CD4-positive, alpha-beta T cell treated with Interleukin-17A for 4 hours (primary cell): Measurements from ENCODE around the gene GBA2.

Experiments used
- DNase-seq: peaks from one replicate; pipeline ENCODE4 v3.0.0-alpha.2; 2020; ENCODE audit warnings: mixed read lengths

The GBA2 gene

DNA sequence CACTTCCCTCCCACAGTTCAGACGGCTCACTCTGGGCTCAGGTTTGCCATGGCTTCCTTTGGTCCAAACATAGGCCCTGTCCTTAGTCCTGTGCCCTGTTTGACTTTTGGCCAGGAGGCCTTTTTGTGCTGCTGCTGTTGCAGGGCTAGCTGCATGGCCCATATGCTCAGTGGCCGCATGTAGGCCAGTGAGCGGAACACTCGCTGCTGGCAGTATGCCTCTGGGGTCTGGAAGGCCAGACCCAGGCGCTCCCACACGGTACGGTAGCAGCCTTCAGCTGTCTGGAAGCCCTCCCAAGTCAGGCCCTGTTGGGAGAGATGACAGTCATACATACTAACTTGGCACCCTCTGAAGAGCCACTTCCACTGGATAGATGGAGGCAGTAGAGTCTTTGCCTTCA, 11.9 kb downstream of the GBA2 start:
- DNase-seq = no peak

GRCh38 chr9:35736201-35736633, 12.8 kb downstream of the GBA2 start:
- DNase-seq = peak; percentile 72

DNA sequence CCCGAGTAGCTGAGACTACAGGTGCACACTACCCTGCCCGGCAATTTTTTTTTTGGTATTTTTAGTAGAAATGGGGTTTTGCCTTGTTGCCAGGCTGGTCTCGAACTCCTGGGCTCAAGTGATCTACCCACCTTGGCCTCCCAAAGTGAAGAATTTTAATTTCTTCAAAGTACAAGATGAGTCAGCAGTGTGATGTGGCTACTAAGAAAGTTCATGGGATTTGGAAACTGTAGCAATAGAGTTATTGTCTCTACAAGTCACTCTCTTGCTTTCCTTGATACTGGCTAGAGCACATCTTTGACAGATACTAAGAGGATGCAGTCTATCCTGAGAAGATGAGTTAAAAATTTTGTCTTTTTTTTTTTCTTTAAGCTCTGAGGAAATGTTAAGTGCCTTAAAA, 14.9 kb downstream of the GBA2 start:
- DNase-seq = no peak

- peak; percentile 11 for DNase-seq
Observed at GRCh38 chr9:35732800-35733541, 16.1 kb downstream of the GBA2 start.

DNA sequence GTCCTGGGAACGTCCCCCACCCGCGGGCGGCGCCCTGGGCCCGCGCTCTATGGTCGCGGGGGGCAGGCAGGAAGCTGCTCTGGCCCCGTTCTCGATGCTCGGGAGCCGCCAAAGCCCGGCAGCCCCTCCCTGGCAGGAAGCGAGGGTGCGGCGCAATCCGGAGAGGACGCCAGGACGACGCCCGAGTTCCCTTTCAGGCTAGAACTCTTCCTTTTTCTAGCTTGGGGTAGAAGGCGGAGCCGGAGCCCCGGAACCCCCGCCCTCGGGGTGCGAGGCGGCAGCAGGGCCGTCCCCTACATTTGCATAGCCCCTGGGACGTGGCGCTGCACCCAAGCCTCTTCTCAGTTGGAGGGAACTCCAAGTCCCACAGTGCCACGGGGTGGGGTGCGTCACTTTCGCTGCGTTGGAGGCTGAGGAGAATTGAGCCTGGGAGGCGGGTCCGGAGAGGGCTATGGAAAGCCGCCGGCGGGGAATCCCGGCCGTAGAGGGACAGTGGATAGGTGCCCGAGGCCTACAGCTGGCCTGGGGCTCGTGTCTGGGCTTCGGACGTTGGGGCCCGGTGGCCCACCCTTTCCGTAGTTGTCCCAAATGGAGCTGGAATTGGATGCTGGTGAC, 16.7 kb downstream of the GBA2 start, which contains the start of the genes CREB3 and TLN1:
CREB3 (plus strand) TSS at position 482 of the 615 bp plus-strand sequence; CDS start at position 589, 107 bp downstream.
TLN1 (minus strand) TSS at position 11 of the 615 bp plus-strand sequence. CDS start 6,501 bp downstream, outside the sequence.
- peak; percentile 97 for DNase-seq

- peak; percentile 44 for DNase-seq
Observed at GRCh38 chr9:35731415-35732184, 17.4 kb downstream of the GBA2 start.

GRCh38 chr9:35730486-35730854, 18.6 kb downstream of the GBA2 start:
- DNase-seq = no peak

DNA sequence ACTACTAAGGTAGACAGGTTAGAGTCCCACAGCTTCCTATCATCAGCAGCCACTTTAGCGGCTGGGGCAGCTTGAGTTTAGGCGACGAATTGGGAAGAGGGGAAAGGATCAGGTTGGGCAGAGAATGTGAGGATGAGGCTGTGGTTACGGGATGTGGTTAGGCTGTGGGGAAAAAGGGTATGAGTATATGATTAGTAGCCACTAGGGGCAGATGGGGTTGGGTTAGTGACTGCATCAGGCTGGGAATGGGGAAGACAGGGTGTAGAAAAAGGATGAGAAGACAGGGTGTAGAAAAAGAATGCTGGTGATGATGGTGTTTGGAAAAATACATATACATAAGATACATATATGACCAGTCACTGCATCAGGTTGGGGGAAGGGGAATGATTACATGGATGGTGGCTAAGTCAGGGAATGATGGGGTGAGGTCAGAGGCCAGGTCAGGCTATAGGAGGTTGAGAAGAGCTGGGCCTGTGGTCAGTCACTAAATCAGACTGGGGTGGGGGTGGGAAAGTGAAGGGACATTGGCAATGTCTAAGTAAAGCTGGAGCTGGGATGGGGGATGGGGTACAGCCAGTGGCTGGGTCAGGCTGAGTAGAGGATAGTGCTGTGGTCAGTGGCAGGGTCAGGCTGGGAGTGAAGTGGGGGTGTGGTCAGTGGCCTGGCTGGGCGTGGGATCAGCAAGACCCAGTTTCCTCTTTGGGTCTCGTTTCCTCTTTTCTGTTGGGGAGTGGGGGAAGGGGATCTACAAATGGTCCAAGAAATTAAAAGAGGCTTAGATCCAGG, 19.1 kb downstream of the GBA2 start:
- DNase-seq = peak; percentile 37

- no peak for DNase-seq
Observed at GRCh38 chr9:35729101-35729500, 19.9 kb downstream of the GBA2 start.

DNA sequence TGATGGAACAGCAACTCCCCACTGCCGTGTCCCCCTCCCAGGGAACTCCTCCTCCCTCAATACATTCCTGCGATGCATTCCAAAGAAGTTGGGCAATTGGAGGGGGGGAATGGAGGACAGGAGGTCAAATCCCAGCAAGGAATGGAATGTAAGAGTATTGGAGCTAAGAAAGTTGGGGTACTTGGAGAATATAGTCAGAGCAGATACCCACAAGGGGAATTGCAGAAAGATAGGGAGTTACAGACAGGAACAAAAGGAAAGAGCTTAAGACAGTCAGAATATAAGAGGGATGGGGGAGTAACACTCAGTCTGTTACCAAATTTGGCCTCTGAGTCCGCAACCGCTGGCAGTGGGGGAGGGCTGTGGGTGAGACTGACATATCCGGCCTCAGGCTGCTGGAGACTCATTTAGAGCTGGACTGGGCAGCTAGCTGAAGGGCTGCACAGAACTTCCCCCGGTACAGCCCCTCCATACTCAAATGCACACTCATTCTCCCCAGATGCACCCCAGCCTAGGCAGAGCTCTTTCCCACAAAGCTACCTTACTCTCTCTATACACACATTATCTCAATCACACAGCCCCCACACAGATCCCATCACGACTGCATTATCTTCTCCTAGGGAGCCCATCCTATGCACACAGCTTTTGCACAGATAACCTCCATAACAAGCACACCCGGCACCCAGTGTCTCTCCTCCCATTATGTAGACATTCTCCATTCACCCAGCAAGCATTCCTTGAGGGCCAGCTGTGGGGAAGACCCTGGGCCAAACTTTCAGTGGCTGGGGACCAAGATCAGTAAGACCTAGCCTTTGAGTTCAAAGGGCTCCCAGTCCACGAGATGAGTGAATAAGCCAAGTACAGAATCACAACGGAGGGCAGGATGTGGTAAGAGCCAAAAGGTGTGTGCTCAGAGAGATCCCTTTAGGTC, 20.7 kb downstream of the GBA2 start:
- DNase-seq = peak; percentile 54

DNA sequence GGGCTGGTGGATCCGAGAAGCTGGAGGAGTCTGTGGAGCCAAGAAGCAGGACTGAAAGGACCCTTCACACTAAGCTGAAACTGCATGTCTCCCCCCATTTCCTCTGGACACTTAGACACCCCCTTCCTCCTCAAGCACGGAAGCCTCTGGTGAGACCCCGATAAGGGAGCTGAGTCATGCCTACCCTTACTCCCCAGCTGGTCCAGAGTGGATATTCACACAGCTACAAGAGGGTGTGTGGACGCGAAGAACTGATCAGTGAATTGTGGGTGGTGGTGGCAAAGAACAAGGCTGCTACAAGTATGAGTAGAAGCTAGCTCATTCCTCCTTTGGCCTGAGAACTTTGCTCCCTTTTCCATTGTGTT, 21.4 kb downstream of the GBA2 start:
- no peak for DNase-seq

DNA sequence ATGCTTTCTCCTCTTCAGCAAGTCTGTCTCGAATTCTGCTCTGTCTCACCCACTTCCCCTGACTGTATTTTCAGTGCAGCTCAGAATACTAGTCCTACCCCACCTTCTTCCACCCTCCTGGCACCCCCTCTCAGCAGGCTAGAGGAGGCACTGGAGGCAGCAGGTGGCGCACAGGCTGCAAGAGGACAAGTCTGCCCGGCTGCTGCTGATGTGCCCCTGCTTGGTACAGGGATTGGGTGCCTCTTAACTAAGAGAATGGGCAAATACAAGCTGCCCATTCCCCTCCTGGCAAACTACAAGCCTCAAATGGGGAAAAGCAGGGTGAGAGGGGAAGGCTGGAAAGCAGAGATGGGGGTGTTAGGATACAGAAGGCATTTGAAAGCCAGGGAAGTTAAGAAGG, 22.1 kb downstream of the GBA2 start:
- DNase-seq = peak; percentile 61

DNA sequence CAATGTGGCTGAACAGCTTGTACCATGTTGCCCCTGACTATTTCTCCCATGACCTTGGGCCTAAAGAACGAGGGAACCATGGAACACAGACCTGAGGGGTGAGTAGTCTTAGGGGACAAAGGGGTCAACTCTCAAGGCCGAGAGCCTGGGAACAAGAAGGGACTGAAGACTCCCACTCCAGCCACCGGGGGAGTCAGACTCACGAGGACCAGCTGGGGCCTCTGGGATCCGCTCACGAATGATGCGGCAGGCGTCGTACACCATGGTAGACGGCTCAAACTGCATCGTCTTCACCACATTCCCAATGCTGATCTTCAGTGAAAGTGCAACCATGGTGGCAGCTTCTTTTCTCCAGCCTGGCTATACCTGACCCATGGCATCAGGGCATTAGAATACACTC, 23.7 kb downstream of the GBA2 start:
- DNase-seq = no peak

- no peak for DNase-seq
Observed at GRCh38 chr9:35723908-35724307, 25.1 kb downstream of the GBA2 start.

DNA sequence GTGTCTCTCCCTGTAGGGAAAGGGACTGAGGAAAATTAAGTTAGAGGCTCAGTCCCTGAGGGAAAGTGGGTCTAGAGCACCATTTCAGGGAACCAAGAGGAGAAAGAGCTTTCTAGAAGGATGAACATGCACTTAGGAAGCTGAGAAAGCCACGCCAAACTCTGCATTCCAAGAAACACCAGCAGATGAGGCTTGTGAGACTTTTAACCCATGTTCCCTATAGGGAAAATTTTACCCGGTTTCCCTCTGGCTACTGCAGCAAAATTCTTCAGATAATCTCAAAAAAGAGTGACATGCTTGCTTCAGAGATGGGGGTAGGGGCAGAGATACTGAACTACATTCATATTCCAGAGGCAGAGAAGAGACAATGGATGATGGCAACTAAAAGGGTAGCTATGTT, 25.6 kb downstream of the GBA2 start:
- DNase-seq = no peak

GRCh38 chr9:35719546-35719945, 29.5 kb downstream of the GBA2 start:
- no peak for DNase-seq

DNA sequence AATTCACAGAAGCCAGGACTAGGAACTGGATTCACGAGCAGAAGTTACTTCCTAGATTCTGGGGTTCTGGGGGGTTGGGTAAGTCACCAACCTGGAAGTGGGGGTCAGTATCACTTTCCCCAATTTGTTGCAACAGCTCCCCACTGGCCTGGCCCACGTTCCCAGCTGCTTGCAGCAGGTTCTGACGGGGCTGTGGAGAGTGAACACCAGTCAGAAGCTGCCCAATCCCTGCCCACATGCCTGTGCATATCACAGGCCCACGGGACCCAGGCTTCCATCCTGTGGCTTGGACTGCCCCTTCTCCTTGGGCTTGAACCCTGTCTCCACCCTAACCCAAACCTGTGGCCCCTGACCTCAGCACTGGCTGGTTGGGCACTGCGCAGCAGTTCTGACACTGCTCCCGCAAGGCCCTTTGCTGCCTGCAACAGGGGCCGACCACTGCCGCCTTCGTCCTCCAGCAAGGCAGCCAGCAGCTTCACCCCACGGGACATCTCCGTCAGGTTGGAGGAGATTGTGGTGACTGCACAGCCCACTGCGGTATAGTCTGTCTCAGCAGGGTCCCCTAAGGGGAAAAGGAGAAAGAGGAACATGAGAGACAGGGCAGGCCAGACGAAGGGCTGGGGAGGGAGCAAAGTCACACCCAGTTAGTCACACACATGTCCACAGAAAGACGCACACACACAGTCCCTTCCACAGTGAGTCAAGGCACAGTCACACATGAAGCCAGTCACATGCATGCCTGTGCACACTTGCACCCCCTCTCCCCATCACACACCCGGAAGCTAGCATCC, 30.1 kb downstream of the GBA2 start:
- DNase-seq = no peak

- DNase-seq = no peak
Observed at GRCh38 chr9:35717132-35717870, 31.7 kb downstream of the GBA2 start.

- DNase-seq = no peak
Observed at GRCh38 chr9:35716230-35716629, 32.8 kb downstream of the GBA2 start.

DNA sequence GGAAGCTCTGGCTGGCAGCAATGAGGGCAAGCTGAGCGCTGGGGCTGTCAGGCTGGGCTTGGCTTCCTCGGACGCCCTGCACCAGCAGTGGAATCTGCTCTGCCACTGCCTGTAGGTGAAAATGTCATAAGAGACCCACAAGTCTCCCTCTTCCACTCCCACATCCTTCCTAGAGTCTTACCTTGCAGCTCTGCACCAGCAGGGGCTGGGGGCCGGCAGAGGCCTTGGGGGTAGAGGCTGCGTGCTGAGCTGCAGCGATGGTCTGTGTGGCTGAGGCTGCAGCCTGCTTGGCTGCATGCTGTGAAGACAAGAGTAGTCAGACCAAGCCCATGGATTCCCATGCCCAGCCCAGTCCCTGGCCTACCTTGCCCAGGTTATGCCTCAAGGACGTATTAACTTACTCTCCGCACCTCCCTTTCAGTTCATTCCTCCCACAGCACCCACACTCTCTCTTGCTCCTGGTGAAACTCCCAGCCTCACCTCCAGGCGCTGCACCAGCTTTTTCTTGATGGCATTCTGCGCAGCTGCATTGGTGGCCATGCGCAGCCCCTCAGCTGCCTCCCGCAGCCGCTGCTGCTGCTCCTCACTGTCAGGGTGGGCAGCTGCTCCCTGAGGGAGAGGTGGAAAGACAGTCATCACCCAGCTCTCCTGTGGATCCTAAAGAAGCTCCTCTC, 34.3 kb downstream of the GBA2 start:
- DNase-seq = no peak
